G401 (cell line): ENCODE results near the gene RFT1. TPM values are rescaled to one million over a fixed set of nuclear protein-coding genes. Genes with fewer than 3 reads are reported as not detected.

Experiments used
- DNase-seq: peaks from one replicate; pipeline ENCODE4 v3.0.0-alpha.2; 2015; ENCODE audit warnings: low spot score
- in situ Hi-C: cut with HindIII; loops from 2 replicates; pipeline ENCODE4 v1.10.0; 2016; ENCODE audit warnings: low sequenced_read_pairs, mixed read lengths
- total RNA-seq: library from RNA; depleted of rRNA; stranded (reverse); fragments of >200 nt; shearing (Covaris generic); gene quantifications from 2 replicates; pipeline ENCODE4 v1.2.3, GENCODE V29; 2014; rRNA removed

Gene RFT1, protein sequence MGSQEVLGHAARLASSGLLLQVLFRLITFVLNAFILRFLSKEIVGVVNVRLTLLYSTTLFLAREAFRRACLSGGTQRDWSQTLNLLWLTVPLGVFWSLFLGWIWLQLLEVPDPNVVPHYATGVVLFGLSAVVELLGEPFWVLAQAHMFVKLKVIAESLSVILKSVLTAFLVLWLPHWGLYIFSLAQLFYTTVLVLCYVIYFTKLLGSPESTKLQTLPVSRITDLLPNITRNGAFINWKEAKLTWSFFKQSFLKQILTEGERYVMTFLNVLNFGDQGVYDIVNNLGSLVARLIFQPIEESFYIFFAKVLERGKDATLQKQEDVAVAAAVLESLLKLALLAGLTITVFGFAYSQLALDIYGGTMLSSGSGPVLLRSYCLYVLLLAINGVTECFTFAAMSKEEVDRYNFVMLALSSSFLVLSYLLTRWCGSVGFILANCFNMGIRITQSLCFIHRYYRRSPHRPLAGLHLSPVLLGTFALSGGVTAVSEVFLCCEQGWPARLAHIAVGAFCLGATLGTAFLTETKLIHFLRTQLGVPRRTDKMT
- 13.6 and 15.0 TPM in 2 replicates for total RNA-seq

DNA sequence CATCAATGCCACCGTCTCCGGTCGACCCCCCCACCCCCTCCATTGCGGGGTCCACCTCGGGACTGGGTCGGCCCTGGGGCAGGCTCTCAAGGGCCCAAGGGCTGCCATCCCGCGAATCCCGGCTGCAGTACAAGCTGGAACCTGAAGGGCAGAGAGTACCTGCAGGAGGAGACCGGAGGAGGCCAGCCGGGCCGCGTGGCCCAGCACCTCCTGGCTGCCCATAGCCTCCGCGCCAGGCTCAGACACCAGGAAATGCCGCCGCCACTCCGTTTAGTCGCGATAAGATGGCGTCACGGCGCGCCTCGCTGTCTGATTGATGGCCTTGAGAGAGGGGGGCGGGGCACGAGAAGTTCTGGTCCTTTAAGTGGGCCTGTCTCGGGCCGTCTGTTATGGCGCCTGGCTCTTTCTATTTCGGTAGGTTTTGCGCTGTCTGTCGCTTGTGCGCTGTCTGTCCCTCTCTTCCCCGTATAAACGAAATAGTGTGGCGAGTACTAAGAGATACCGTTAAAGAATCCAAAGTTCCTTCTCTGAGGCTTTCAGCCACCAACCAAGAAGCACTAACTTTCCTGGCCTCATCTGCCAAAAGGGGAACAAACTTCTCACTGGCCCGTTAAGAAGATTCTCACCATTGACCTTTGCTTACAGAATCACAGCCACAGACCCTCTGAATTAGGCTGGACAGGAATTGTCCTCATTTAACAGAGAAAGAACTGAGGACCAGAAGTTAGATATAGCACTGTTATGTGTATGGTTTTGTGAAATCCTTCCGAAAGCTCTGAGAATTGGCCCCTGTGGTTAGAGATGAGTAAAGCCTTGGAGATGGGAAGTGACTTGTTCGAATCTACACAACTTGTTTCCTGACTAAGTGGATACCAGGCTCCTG lies at the start of gene RFT1:
Gene RFT1 (minus strand): TSS at position 257 of the 883 bp plus-strand sequence. CDS start 35 bp downstream, at position 222.
- peak; percentile 96 for DNase-seq
- in situ Hi-C loops: no loop called here

DNA sequence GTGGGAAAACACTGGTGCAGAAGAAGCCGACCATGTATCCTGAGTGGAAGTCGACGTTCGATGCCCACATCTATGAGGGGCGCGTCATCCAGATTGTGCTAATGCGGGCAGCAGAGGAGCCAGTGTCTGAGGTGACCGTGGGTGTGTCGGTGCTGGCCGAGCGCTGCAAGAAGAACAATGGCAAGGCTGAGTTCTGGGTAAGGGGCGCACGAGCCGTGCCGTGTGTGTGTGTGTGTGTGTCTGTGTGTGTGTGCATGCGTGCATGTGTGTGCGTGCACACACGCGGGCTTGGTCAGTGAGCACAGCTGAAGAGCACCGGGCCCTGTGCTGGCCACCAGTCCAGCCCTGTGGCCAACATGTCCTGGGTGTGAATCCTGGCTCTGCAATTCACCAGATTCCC lies 49.3 kb upstream of the RFT1 start:
- no peak for DNase-seq
- in situ Hi-C loops: no loop called here

DNA sequence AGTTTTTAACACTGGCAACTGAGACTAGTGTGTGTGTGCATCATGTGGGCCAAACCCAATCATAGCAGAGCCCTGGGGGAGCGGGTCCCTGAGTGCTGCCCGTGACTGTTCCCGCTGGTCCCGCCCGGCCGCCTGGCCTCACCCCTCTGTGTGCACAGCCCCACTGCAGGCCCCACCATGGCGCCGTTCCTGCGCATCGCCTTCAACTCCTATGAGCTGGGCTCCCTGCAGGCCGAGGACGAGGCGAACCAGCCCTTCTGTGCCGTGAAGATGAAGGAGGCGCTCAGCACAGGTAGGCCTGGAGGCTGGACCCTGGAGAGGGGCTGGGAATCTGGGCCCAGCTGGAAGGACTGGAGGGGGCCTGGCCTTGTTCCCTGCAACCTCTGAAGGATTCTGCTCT lies 48.0 kb upstream of the RFT1 start:
- in situ Hi-C loops: no loop called here
- no peak for DNase-seq

- in situ Hi-C loops: no loop called here
Measured at GRCh38 chr3:53175613-53176540, 45.6 kb upstream of the RFT1 start.

DNA sequence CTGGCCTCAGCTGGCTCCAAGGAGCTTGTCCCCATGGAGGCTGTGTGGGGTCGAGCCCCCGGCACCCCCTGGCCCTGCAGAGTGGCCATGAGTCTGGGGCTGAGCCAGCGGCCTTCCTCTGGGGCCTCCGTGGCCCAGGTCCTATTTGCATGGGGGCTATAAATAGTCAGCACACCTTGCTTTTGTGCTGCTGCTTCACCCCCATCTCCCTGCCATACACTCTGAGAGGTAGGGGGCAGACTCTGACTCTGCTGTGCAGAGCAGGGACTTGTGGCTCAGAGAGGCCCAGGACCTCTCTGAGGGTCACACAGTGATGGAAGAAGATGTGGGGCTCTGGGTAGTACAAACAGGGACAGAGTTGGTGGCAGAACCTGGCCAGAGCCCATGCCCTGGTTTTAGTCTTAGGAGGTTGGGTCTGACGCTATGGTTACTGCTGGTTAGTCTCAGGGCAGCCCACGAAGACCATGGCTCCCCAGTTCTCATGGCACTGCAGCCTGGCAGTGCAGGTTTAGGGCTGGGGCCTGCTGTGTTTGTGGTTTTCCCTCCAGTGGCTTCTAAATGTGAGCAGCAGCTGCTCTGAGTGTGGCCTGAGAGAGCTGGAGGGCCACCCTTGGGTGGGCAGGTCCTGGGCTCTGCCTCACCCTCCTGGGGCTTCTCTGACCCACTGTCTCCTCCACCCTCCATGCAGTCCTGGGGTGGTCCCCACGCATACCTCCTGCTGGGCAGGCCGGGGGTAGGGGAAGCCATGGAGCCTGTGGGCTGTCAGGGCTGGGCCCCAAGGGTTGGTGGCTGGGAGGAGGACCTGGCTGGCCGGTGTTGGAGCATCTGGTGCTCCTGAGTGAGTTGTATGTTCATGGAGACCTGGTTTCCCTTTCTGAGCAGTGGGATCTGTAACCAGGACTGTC lies 44.4 kb upstream of the RFT1 start:
- no peak for DNase-seq

More at GRCh38 chr3:53175613-53176540, 45.6 kb upstream of the RFT1 start:
- DNase-seq: no peak

GRCh38 chr3:53173107-53173506 lies 42.9 kb upstream of the RFT1 start:
- DNase-seq: no peak
- in situ Hi-C loops: no loop called here

More for the DNA sequence above, 44.4 kb upstream of the RFT1 start:
- in situ Hi-C loops: no loop called here

- DNase-seq: no peak
- in situ Hi-C loops: no loop called here
Measured at GRCh38 chr3:53171827-53172505, 41.7 kb upstream of the RFT1 start.

- in situ Hi-C loops: no loop called here
- DNase-seq: no peak
Measured at GRCh38 chr3:53171064-53171418, 40.8 kb upstream of the RFT1 start.

GRCh38 chr3:53170325-53171063 lies 40.3 kb upstream of the RFT1 start:
- in situ Hi-C loops: no loop called here
- DNase-seq: no peak

DNA sequence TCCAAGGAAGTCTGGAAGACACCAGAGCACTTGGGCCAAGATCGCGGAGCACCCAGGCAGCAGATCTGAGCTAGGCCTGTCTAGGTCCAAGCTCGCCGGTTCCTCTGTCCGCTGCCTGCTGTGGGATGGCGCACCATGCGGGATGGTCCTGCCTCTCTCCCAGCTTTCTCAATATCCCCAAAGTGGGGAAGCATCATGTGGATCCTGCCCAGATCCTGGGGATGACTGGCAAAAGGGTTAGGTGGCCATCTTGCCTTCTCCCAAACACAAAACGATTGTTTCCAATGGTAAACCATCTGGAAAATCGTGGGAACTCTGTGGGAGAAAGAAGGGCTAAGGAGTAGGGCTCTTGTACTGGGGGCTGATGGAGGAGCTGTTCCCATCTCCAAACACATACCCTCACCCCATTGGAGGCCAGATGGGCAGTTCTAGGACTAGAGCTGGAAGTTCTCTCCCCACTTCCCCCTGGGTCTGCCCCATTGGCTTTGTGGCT lies 39.6 kb upstream of the RFT1 start:
- no peak for DNase-seq
- in situ Hi-C loops: no loop called here

DNA sequence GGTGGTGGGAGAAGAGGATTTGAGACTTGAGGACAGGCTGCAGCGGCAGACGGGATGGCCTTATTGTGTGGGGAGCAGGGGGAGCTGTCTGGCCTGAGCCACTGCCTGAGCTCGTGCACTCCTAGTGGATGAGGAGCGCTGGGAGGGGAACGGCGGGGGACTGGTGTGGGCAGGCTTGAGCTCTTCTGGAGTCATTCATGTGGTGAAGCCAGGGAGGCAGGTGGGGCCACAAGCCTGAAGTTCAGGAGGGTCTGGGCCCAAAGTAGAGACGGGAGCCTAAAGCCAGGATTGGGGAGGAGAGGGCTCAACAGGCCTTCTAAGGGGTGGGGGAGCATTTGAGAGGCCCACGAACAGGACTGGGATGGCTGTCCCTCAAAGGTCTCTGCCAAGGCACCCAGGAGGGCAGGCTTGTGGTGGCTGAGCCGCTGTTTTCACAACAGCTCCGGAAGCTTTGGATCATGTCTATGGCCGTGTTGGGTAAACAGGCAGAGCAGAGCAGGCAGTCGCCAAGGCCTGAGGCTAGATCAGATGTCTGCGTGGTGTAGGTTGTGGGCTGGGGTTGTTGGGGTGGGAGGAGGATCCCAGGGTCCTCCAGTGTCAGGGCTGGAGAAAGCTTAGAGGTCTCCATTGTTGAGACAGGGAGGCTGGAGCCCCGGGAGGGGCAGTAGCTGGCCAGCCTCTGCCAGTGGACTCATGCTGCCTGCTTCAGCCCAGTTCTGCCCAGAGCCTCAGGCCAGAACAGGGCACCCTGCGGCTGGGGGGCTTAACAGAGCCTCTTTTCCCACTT lies 39.0 kb upstream of the RFT1 start:
- peak; percentile 13 for DNase-seq
- in situ Hi-C loops: no loop called here

GRCh38 chr3:53168175-53168923 lies 38.1 kb upstream of the RFT1 start:
- in situ Hi-C loops: no loop called here
- DNase-seq: no peak

GRCh38 chr3:53167418-53168174 lies 37.4 kb upstream of the RFT1 start:
- in situ Hi-C loops: no loop called here

GRCh38 chr3:53166781-53167291 lies 36.6 kb upstream of the RFT1 start:
- peak; percentile 47 for DNase-seq
- in situ Hi-C loops: no loop called here

More at GRCh38 chr3:53167418-53168174, 37.4 kb upstream of the RFT1 start:
- no peak for DNase-seq
